ENCODE results near the gene CAMTA1.

The CAMTA1 gene

DNA sequence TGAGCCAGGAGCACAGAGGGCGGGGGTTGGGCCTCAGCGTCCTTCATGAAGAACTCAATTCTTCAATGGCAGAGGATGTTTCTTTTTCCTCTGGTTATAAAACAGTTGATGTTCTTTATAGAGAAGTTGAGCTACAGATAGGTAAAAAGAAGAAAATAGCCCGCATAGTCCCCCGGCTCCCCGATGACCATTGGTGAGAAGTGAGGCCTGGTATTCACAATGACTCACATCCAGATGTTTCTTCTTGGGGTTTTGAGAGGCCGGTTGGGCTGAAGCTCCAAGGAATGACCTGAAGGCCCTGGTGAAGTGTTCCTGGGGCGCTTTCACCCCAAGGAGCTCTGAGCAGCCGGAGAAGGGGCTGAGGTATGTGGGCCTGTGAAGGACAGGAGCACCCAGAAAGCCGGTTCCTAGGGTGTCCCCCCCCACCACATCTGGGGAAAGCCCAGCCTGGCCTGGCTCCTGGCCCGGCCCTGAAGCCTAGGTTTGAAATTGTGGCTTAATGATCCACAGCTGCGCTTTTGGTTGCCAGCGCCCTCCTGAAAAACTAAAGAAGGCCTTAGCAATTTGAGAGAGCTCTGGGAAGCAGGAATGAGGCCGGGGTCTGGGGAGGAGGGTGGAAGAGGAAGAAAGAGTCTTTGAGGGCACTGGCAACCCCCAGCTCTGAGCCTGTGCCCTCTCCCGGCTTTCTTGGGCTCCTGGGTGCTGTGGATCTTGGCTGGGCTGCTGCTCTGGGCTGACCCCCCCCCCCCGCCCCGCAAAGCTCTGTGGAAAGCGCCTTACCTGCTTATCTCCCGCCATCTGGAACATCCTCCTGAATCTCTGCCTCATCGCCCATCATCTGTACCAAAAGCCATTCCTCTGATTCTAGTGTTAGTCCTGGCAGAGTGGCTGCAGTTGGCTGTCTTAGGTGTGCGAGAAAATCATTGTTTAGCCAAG is 444.7 kb downstream of the CAMTA1 start:
- no peak for DNase-seq (ENCODE audit: low read depth)

DNA sequence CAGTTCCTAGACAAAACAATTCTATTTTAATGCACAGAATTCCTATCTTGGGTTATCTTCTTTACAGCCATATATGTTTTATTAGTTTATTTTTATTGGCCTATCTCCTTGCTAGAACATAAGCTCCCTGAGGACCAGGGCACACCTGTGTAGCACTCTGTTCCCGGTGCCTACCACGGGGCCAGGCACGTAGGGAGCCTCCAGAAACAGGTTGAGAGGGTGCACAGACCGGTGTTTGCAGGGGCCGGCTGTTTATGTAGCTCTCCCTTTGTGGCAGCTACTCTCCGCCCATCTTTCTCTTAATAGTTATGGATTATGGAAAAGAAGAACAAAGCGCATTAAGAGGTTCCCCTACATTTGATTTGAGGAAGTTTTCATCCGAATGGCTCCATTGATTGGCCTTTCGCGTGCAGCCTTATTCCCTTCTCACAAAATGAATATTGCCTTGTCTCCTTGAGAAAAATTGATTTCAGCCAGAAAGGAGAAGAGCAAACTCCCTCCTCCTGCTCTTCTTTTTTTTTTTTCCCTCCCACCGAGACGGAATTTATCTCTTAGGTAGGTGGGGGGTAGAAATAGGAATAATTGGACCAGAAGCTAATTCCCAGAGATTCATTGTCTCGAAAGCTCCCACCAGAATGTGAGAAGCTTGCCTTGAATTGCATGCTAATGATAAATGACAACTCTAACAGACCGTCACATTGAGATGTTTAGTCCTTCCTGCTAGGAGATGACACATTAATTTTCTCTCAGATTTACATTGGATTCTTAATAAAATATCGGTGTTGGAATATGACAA is 447.4 kb downstream of the CAMTA1 start:
- DNase-seq (ENCODE audit: low read depth): no peak

GRCh38 chr1:7233237-7233540 is 447.9 kb downstream of the CAMTA1 start:
- DNase-seq (ENCODE audit: low read depth): no peak

DNA sequence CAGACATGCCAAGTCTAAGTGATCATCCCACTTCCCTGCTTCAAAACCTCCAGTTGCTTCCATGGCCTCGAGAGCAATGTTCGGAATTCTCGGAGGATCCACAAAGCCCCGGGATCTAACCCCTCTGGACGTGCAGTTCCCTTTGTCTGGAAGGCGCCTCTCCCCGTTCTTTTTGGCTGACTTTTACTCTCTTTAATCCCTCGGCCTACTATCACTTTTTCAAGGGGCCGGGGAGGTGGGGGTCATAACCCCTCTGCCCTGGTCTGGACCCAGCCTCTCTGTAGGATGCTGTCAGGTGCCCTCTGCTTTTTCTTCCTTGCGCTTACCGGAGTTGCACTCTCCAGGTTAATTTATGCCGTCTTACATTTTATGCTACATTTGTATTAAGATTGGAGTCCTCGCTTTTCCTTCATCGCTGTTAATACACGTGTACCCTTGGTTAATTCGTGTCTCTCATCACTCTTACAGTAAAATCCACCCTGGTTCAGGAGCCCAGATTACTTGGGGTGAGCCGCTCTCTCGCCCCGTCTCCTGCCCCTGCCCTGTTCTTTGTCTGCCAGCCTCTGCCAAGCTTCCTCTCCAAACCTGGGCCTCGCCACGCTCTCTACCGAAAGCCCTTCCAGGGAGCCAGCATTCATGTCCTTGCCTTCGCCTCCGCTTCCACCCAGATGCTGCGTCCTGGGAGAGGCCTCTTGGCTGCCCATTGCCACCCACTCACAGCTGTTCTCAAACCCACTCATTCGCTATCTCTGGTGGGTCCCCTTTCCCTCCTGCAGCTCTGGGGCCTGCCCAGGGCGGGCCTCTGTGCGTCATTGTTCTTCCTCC is 448.6 kb downstream of the CAMTA1 start:
- no peak for DNase-seq (ENCODE audit: low read depth)

- no peak for DNase-seq (ENCODE audit: low read depth)
These were observed 449.2 kb downstream of the CAMTA1 start for GRCh38 chr1:7234471-7234755.

DNA sequence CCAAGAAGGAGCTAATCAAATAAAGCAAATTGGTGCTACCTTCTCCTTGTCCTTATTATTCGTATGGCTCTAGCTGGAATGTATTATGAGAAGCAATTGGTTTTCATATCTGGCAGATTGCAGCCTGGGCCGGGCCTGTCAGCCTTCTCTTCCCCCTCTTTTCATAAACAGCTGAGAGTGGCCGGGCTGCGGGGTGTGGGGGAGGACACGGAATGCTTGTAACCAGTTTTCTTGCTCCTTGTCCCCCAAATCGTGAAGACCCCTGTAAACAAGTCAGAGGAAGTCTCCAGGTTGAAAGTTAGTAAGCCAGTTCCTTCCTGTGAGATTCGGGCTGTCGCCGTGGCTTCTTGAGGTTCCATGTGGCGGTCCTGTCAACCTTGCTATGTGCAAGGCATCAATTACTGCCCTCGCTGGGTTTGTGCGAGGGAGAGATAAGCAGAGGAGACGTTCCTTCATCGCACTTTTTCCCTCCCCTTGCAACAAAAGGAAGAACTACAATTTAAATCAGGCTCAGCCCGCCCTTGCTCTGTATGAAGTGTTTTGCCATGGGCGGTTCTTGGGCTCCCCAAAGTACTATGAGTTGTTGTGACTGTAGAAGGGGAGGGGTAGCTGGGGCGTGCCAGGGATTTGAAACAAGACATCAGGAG is 450.7 kb downstream of the CAMTA1 start:
- DNase-seq (ENCODE audit: low read depth): no peak

DNA sequence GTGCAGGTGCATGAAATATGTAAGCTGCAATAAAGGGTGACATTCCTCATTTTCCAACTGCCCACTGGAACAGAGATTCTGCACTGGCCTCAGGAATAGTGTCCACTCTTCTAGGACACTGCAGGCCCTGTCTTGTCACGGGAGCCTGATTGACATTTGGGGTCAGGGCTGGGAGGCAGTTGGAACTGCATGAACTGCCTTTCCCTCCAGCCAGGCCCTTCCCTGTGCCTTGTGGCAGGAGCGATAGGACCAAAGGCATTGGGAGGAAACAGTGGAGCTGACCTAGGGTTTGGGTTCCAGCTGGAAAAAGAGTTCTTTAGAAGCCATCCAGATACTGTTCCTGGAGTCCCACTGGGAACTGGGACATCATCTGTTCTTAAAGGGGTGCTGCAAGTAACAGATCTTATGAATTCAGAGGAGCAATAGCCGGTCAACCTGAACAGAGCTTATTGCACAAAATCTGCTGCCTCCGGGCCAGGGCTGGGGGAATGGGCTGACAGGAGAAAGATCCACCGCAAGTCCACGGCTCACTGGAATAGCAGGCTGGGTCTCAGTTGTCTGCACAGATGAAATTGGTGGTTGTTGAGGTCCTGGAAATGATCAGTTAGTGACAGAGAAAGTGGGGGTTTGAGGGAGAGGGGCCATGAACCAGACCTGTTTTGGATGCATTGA is 451.7 kb downstream of the CAMTA1 start:
- no peak for DNase-seq (ENCODE audit: low read depth)

- no peak for DNase-seq (ENCODE audit: low read depth)
These were observed 461.9 kb downstream of the CAMTA1 start for GRCh38 chr1:7247158-7247557.

DNA sequence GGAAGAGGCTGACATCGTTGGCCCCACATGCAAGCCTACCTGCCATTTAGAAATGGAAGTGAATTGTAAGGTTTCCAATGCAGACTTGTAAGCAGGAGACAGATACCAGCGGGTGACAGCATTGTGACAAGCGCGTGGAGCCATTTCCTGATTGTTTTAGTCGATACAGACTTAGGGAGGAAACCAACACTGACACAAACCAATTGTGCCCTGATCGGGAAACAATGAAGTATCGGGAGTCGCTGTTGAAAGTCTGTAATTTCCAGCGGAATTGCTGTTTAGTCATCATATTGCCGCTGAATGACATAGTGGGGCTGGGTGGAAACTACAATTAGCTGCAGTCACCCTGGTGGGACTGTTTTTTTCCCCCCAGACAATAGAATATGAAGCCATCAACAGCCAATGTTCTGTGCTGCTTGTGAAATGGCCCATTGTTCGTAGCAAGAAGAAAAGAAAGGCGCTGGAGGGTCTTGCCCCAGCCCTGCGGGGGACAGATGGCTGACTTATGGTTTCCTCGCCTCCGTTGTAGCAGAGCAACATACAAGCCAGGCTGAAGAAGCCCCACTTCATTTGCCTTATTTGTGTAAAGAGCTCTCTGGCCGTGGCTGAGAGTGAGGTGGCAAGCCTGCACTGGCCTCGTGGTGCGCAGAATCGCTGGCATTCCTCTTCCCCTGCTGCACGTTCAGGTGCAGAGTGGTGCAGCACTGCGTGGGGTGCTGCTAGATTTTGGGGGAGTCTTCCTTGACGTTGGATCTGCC is 462.7 kb downstream of the CAMTA1 start:
- no peak for DNase-seq (ENCODE audit: low read depth)

- DNase-seq (ENCODE audit: low read depth): no peak
These were observed 463.4 kb downstream of the CAMTA1 start for GRCh38 chr1:7248549-7249199.

GRCh38 chr1:7249516-7249915 is 464.3 kb downstream of the CAMTA1 start:
- no peak for DNase-seq (ENCODE audit: low read depth)

- no peak for DNase-seq (ENCODE audit: low read depth)
These were observed 464.9 kb downstream of the CAMTA1 start for GRCh38 chr1:7250176-7250575.

DNA sequence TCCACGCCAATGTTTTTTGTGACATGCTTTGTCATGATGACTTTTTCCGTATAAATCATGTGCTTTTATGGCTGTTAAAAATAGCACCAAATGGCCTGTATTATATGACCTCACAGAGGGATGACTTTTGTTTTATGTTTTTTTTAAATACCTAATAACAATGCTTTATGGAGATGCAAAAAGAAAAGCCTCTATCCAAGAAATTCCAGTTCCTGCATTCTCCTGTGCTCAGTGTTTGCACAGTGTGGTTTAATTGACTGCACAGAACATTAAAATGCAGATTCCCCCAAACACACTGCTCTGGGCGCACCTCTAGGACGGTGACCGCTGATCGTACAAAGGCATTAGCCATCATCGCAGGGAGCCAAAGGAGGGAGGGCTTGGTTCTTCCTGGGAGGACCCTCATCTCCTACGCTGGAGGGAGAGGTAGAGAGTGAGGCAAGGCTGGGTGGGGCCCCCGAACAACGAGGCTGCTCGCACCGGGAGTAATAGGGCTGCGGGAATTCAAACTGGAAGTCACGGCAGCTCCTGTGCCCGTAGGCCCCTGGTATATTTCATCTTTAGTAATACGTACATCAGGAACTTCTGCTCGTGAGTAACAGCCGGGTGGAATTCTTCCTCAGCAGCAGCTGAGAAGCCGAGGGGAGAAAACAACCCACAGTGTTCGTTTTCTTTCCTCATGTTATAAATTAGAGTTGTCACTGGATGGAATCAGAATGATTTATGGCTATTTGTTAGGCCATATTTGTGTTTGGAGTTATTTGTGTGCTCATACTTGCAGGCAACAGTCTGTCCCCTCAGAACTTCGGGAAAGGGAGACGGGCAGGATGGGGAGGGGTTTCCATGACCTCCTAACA is 465.6 kb downstream of the CAMTA1 start:
- DNase-seq (ENCODE audit: low read depth): no peak

GRCh38 chr1:7251454-7251800 is 466.2 kb downstream of the CAMTA1 start:
- DNase-seq (ENCODE audit: low read depth): no peak

GRCh38 chr1:7252411-7253117 is 467.3 kb downstream of the CAMTA1 start:
- DNase-seq (ENCODE audit: low read depth): no peak

DNA sequence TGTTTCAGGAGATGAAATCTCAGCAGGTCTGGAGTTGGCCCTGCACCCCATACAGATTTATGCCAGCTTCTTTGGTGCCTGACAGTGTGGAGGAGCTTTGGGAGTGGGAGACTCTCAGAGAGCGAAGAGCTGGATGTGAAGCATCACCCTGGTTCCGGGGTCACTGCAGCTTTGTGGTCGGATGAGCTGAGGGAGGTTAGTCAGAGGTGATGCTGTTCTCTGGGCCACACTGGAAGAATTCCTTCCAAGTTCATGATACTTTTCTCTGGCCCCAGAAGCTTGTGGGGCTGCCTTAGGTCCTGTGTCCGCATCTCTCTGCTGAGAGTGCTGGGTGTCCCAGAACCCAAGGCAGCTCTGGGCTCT is 467.8 kb downstream of the CAMTA1 start:
- DNase-seq (ENCODE audit: low read depth): no peak

GRCh38 chr1:7253988-7254587 is 468.8 kb downstream of the CAMTA1 start:
- no peak for DNase-seq (ENCODE audit: low read depth)

DNA sequence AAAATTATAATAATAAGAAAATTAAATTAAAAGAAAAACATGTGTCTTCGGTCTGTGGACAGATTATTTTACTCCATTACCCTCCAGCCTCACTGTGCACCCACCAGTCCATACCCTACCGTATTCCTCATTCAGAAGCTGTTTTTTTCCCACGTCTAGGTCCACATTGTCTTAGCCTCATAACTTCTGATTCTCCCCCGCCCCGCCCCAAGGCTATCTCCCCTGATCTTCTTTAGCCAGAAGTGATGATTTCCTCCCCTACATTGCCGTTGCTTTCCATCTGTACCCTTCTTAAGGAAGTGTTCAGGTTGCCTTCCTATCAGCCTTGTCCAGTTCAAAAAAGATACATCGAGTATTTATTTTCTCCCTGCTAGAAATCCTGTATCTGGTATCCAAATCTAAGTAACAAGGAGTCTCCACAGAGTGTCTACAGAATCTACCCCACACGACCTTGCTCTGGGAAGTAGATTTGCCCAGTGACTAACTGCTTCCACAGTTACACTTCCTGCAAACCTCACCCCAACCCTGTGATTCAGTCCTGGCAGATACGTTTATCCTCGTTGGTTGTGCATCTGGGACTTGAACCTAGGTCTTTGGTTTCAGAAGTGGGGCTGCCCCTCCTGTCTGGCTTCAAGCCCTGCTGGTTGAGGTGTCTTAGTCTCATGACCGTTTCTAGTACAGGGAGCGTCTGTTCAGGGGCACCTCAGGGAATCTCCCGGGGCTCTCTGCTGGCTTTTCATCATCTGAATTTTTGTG is 470.2 kb downstream of the CAMTA1 start:
- DNase-seq (ENCODE audit: low read depth): no peak
